KMS-11 (cell line): ENCODE measurements around the gene RAB23.

Source experiments
- H2AFZ ChIP-seq: fragments of 200-600 bp; sonication (generic); 2 replicates; pipeline ENCODE4 v1.6.1; 2016; ENCODE audit warnings: antibody characterized with exemption, mixed run types, low read depth
- H3K27ac ChIP-seq: fragments of 200-600 bp; sonication (generic); 2 replicates; pipeline ENCODE4 v1.6.1; 2016; ENCODE audit warnings: mild to moderate bottlenecking, mixed run types
- H3K27me3 ChIP-seq: fragments of 200-600 bp; sonication (generic); 2 replicates; pipeline ENCODE4 v1.6.1; 2017; ENCODE audit warnings: mild to moderate bottlenecking, low read depth, mixed run types, moderate library complexity; ENCODE audit not compliant: insufficient read depth
- H3K36me3 ChIP-seq: fragments of 200-600 bp; sonication (generic); 2 replicates; pipeline ENCODE4 v1.6.1; 2017; ENCODE audit warnings: mild to moderate bottlenecking, mixed run types; ENCODE audit not compliant: insufficient read depth
- H3K4me1 ChIP-seq: fragments of 200-600 bp; sonication (generic); 2 replicates; pipeline ENCODE4 v1.6.1; 2016; ENCODE audit warnings: mild to moderate bottlenecking, low read depth, mixed run types; ENCODE audit not compliant: poor library complexity, severe bottlenecking
- H3K4me2 ChIP-seq: fragments of 200-600 bp; sonication (generic); 2 replicates; pipeline ENCODE4 v1.7.0; 2016; ENCODE audit warnings: mild to moderate bottlenecking, mixed run types
- H3K4me3 ChIP-seq: fragments of 200-600 bp; sonication (generic); IDR thresholded peaks from 2 replicates; pipeline ENCODE4 v1.6.1; 2017; ENCODE audit warnings: low read depth, low read length, mixed read lengths; ENCODE audit not compliant: insufficient read depth
- H3K79me2 ChIP-seq: fragments of 200-600 bp; sonication (generic); 2 replicates; pipeline ENCODE4 v1.6.1; 2016; ENCODE audit warnings: low read depth, mixed run types; ENCODE audit not compliant: insufficient read depth
- H3K9ac ChIP-seq: fragments of 200-600 bp; sonication (generic); 2 replicates; pipeline ENCODE4 v1.6.1; 2016; ENCODE audit warnings: mild to moderate bottlenecking, mixed run types
- H4K20me1 ChIP-seq: fragments of 200-600 bp; sonication (generic); 2 replicates; pipeline ENCODE4 v1.6.1; 2016; ENCODE audit warnings: mild to moderate bottlenecking, mixed run types; ENCODE audit not compliant: insufficient read depth
- CTCF ChIP-seq: fragments of 200-600 bp; sonication (generic); conservative IDR thresholded peaks from 2 replicates; pipeline ENCODE4 v1.6.1; 2017; ENCODE audit warnings: low read depth, mild to moderate bottlenecking, antibody characterized with exemption, low read length, moderate library complexity, mixed read lengths

The RAB23 gene

GRCh38 chr6:57193177-57193576, 28.9 kb downstream of the RAB23 start:
- TF ChIP-seq CTCF, result no peak
- no peaks in the 10 kb centered on the region for H3K36me3 ChIP-seq
- no peak overlapping the region for H3K4me2 ChIP-seq
- H3K4me3 ChIP-seq, result no peak overlapping the region
- no peaks in the 10 kb centered on the region for H4K20me1 ChIP-seq
- no peak overlapping the region for H3K9ac ChIP-seq
- no peaks in the 10 kb centered on the region for H3K79me2 ChIP-seq
- no peaks in the 10 kb centered on the region for H3K27me3 ChIP-seq
- no peak overlapping the region for H2AFZ ChIP-seq
- H3K27ac ChIP-seq, result no peak overlapping the region
- H3K4me1 ChIP-seq, result no peaks in the 10 kb centered on the region

GRCh38 chr6:57190140-57190539, 32.0 kb downstream of the RAB23 start:
- no peak for TF ChIP-seq CTCF
- H3K4me2 ChIP-seq, result no peak overlapping the region
- no peaks in the 10 kb centered on the region for H3K27me3 ChIP-seq
- no peak overlapping the region for H3K4me3 ChIP-seq
- no peak overlapping the region for H3K27ac ChIP-seq
- no peaks in the 10 kb centered on the region for H4K20me1 ChIP-seq
- no peaks in the 10 kb centered on the region for H3K4me1 ChIP-seq
- no peaks in the 10 kb centered on the region for H3K79me2 ChIP-seq
- no peak overlapping the region for H2AFZ ChIP-seq
- no peak overlapping the region for H3K9ac ChIP-seq
- no peaks in the 10 kb centered on the region for H3K36me3 ChIP-seq

- H4K20me1 ChIP-seq, result no peaks in the 10 kb centered on the region
Measured at GRCh38 chr6:57183336-57183735, 38.8 kb downstream of the RAB23 start.

GRCh38 chr6:57182017-57182432, 40.1 kb downstream of the RAB23 start:
- no peak overlapping the region for H3K4me3 ChIP-seq
- H3K9ac ChIP-seq, result no peak overlapping the region
- H4K20me1 ChIP-seq, result no peaks in the 10 kb centered on the region
- no peak for TF ChIP-seq CTCF
- no peak overlapping the region for H3K27ac ChIP-seq
- H3K79me2 ChIP-seq, result no peaks in the 10 kb centered on the region
- H3K27me3 ChIP-seq, result no peaks in the 10 kb centered on the region
- H2AFZ ChIP-seq, result no peak overlapping the region
- no peaks in the 10 kb centered on the region for H3K36me3 ChIP-seq
- H3K4me2 ChIP-seq, result no peak overlapping the region
- H3K4me1 ChIP-seq, result no peaks in the 10 kb centered on the region

More at GRCh38 chr6:57183336-57183735, 38.8 kb downstream of the RAB23 start:
- TF ChIP-seq CTCF, result no peak
- Histone ChIP-seq H3K4me2 (no peak overlapping the region), H3K4me1 (no peaks in the 10 kb centered on the region), H3K9ac (no peak overlapping the region), H3K79me2 (no peaks in the 10 kb centered on the region), H3K27me3 (no peaks in the 10 kb centered on the region), H3K4me3 (no peak overlapping the region), H2AFZ (no peak overlapping the region), H3K27ac (no peak overlapping the region), H3K36me3 (no peaks in the 10 kb centered on the region)

- no peaks in the 10 kb centered on the region for H4K20me1 ChIP-seq
- H3K79me2 ChIP-seq, result no peaks in the 10 kb centered on the region
- no peaks in the 10 kb centered on the region for H3K36me3 ChIP-seq
- no peak overlapping the region for H3K4me2 ChIP-seq
- no peak overlapping the region for H3K27ac ChIP-seq
- no peaks in the 10 kb centered on the region for H3K4me1 ChIP-seq
- no peak overlapping the region for H2AFZ ChIP-seq
- TF ChIP-seq CTCF, result no peak
- H3K4me3 ChIP-seq, result no peak overlapping the region
- H3K27me3 ChIP-seq, result no peaks in the 10 kb centered on the region
- H3K9ac ChIP-seq, result no peak overlapping the region
Measured at GRCh38 chr6:57180596-57180995, 41.5 kb downstream of the RAB23 start.
